ENCODE data around the gene SND1.

GRCh38 chr7:127924874-127925273 lies 272.9 kb downstream of the SND1 start:
- TF ChIP-seq, protein P1, sequence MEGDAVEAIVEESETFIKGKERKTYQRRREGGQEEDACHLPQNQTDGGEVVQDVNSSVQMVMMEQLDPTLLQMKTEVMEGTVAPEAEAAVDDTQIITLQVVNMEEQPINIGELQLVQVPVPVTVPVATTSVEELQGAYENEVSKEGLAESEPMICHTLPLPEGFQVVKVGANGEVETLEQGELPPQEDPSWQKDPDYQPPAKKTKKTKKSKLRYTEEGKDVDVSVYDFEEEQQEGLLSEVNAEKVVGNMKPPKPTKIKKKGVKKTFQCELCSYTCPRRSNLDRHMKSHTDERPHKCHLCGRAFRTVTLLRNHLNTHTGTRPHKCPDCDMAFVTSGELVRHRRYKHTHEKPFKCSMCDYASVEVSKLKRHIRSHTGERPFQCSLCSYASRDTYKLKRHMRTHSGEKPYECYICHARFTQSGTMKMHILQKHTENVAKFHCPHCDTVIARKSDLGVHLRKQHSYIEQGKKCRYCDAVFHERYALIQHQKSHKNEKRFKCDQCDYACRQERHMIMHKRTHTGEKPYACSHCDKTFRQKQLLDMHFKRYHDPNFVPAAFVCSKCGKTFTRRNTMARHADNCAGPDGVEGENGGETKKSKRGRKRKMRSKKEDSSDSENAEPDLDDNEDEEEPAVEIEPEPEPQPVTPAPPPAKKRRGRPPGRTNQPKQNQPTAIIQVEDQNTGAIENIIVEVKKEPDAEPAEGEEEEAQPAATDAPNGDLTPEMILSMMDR (IDR thresholded peaks at IDR 0.05) = no peak
- no peak for TF ChIP-seq POLR2A (IDR thresholded peaks at IDR 0.05)

All from right lobe of liver (tissue), 4 donors.